HepG2 (cell line): ENCODE results near the gene SGF29. TPM values are rescaled to one million over a fixed set of nuclear protein-coding genes. Genes with fewer than 3 reads are reported as not detected.
A peak's percentile ranks its signal among the peaks of the same experiment; 100 is the strongest.

Source experiments
- ATF6 ChIP-seq: sonication (generic); formaldehyde crosslinking; conservative IDR thresholded peaks from 2 replicates; pipeline ENCODE4 v1.4.0; 2020; ENCODE audit warnings: missing genetic modification reagents
- EP300 ChIP-seq, 3 experiments: sonication (generic) in 1 of 3; formaldehyde crosslinking in 1 of 3; IDR thresholded peaks; 2 replicates each; pipeline versions ENCODE4 v1.5.1 to v1.6.1; 2011 to 2020; ENCODE audit warnings: low read depth in 2 of 3, low read length in 2 of 3, borderline replicate concordance in 1 of 3, improper control_type of control experiment in 1 of 3, mild to moderate bottlenecking in 1 of 3, missing genetic modification reagents in 1 of 3, moderate library complexity in 1 of 3
- FUBP1 ChIP-seq: sonication (generic); formaldehyde crosslinking; IDR thresholded peaks from 2 replicates; pipeline ENCODE4 v1.5.1; 2020; ENCODE audit warnings: missing genetic modification reagents, mild to moderate bottlenecking, borderline replicate concordance
- GFI1 ChIP-seq: sonication (generic); formaldehyde crosslinking; IDR thresholded peaks from 2 replicates; pipeline ENCODE4 v1.5.0; 2020; ENCODE audit warnings: missing genetic modification reagents, mild to moderate bottlenecking, borderline replicate concordance
- KDM5A ChIP-seq: fragments of 200-600 bp; sonication (generic); IDR thresholded peaks from 2 replicates; pipeline ENCODE4 v1.7.0; 2018; ENCODE audit warnings: antibody characterized with exemption, mild to moderate bottlenecking, low read length, borderline replicate concordance
- MAFG ChIP-seq: sonication (generic); formaldehyde crosslinking; IDR thresholded peaks from 2 replicates; pipeline ENCODE4 v1.5.1; 2020; ENCODE audit warnings: mild to moderate bottlenecking, missing genetic modification reagents
- MXD3 ChIP-seq: IDR thresholded peaks from 2 replicates; pipeline ENCODE4 v1.6.1; 2016; ENCODE audit warnings: mild to moderate bottlenecking, missing biosample characterization, missing genetic modification reagents
- MYPOP ChIP-seq: sonication (generic); formaldehyde crosslinking; IDR thresholded peaks from 2 replicates; pipeline ENCODE4 v1.8.1; 2023; ENCODE audit warnings: mild to moderate bottlenecking, moderate library complexity, missing genetic modification reagents
- PCBP2 ChIP-seq: fragments of 200-400 bp; formaldehyde crosslinking; optimal IDR thresholded peaks from 2 replicates; pipeline ENCODE3; 2018; ENCODE audit warnings: low read length, low read depth; ENCODE audit not compliant: poor library complexity, severe bottlenecking
- RAD21 ChIP-seq: fragments of 450-650 bp; formaldehyde crosslinking; IDR thresholded peaks from 2 replicates; pipeline ENCODE4 v1.5.0; 2020; ENCODE audit warnings: mild to moderate bottlenecking
- REL ChIP-seq: sonication (generic); formaldehyde crosslinking; conservative IDR thresholded peaks from 2 replicates; pipeline ENCODE4 v1.8.0; 2022; ENCODE audit warnings: mild to moderate bottlenecking, missing genetic modification reagents, moderate library complexity
- SALL1 ChIP-seq: sonication (generic); formaldehyde crosslinking; IDR thresholded peaks from 2 replicates; pipeline ENCODE4 v1.8.0; 2022; ENCODE audit warnings: mild to moderate bottlenecking, missing genetic modification reagents
- TARDBP ChIP-seq: sonication (generic); formaldehyde crosslinking; IDR thresholded peaks from 2 replicates; pipeline ENCODE4 v1.8.0; 2022; ENCODE audit warnings: mild to moderate bottlenecking, missing genetic modification reagents
- ZBTB20 ChIP-seq: sonication (generic); formaldehyde crosslinking; IDR thresholded peaks from 2 replicates; pipeline ENCODE4 v1.8.1; 2023; ENCODE audit warnings: missing genetic modification reagents, low read depth, mild to moderate bottlenecking, borderline replicate concordance
- ZNF205 ChIP-seq: IDR thresholded peaks from 2 replicates; pipeline ENCODE4 v1.6.1; 2018; ENCODE audit warnings: missing biosample characterization, missing genetic modification reagents
- ZNF350 ChIP-seq: sonication (generic); formaldehyde crosslinking; IDR thresholded peaks from 2 replicates; pipeline ENCODE4 v1.4.0; 2020; ENCODE audit warnings: mild to moderate bottlenecking, low read depth, missing genetic modification reagents, borderline replicate concordance
- ZNF367 ChIP-seq: sonication (generic); formaldehyde crosslinking; IDR thresholded peaks from 2 replicates; pipeline ENCODE4 v1.4.0; 2020; ENCODE audit warnings: missing genetic modification reagents, borderline replicate concordance
- ZNF569 ChIP-seq: sonication (generic); formaldehyde crosslinking; IDR thresholded peaks from 2 replicates; pipeline ENCODE4 v1.5.0; 2020; ENCODE audit warnings: mild to moderate bottlenecking, missing genetic modification reagents, moderate library complexity, borderline replicate concordance
- ZNF572 ChIP-seq: sonication (generic); formaldehyde crosslinking; IDR thresholded peaks from 2 replicates; pipeline ENCODE4 v1.5.1; 2020; ENCODE audit warnings: mild to moderate bottlenecking, missing genetic modification reagents
- ZNF740 ChIP-seq: sonication (generic); formaldehyde crosslinking; IDR thresholded peaks from 2 replicates; pipeline ENCODE4 v1.4.0; 2020; ENCODE audit warnings: missing genetic modification reagents
- ZSCAN21 ChIP-seq: sonication (generic); formaldehyde crosslinking; IDR thresholded peaks from 2 replicates; pipeline ENCODE4 v1.8.0; 2022; ENCODE audit warnings: mild to moderate bottlenecking, missing genetic modification reagents, moderate library complexity, borderline replicate concordance
- ZSCAN25 ChIP-seq: sonication (generic); formaldehyde crosslinking; IDR thresholded peaks from 2 replicates; pipeline ENCODE4 v1.8.0; 2022; ENCODE audit warnings: mild to moderate bottlenecking, missing genetic modification reagents
- polyA plus RNA-seq, 8 experiments: library from polyadenylated mRNA; depleted of rRNA in 3 of 8; stranded (reverse) in 7 of 8; unstranded in 1 of 8; fragments of >200 nt; fragmentation: Illumina TruSeq in 4 of 8; extraction: Trizol in 4 of 8; gene quantifications; 2 replicates each; pipeline versions ENCODE4 v1.2.1 to v1.2.3, GENCODE V29; 2011 to 2016; ENCODE audit warnings: low read depth in 4 of 8, missing spikeins in 1 of 8, mixed read lengths in 1 of 8; ENCODE audit not compliant: insufficient read depth in 1 of 8
- total RNA-seq, 5 experiments: library from RNA; depleted of rRNA; stranded (reverse); fragments of >200 nt; fragmentation: Illumina TruSeq; extraction: Trizol; gene quantifications; 2 replicates each; pipeline ENCODE4 v1.2.3, GENCODE V29; 2016; ENCODE audit warnings: low read depth in 1 of 5

The SGF29 gene
- total and polyA plus RNA-seq, 2 of the 13 experiments (the other 11 are each of a cell fraction or from before 2014, with no cell fraction given) = 5.0 to 29.4 TPM

- TF ChIP-seq ZSCAN21 (CRISPR knock-in tag) (no peak), EP300 (IDR thresholded peaks at IDR 0.05; ENCODE audit: low read depth in 2 of 2, low read length in 2 of 2) (no peak), EP300 (CRISPR knock-in tag; IDR thresholded peaks at IDR 0.05; ENCODE audit: borderline replicate concordance) (no peak), ZNF367 (CRISPR knock-in tag) (no peak), MYPOP (no peak), TARDBP (CRISPR knock-in tag) (no peak), KDM5A (no peak), ZNF572 (no peak), RAD21 (CRISPR knock-in tag) (no peak), FUBP1 (CRISPR knock-in tag) (no peak), ATF6 (CRISPR knock-in tag) (no peak), MXD3 (CRISPR knock-in tag) (no peak), ZBTB20 (CRISPR knock-in tag) (no peak), ZNF350 (peak; percentile 45; the same call in 1 of the 2 replicates), REL (no peak), PCBP2 (no peak), ZSCAN25 (CRISPR knock-in tag) (no peak), GFI1 (peak; percentile 45), MAFG (CRISPR knock-in tag) (no peak), ZNF569 (CRISPR knock-in tag) (no peak), ZNF740 (0 out of 2 replicates have a peak, but pooled peaks have one; percentile 5), ZNF205 (CRISPR knock-in tag) (no peak), SALL1 (CRISPR knock-in tag) (peak; percentile 46; the same call in 1 of the 2 replicates)
These were observed 21.7 kb upstream of the SGF29 start (continued) for GRCh38 chr16:28531777-28532744.
